Spinal cord (tissue), 10 donors: ENCODE measurements around the gene RIPOR2. TPM values are rescaled to one million over a fixed set of nuclear protein-coding genes. Genes with fewer than 3 reads are reported as not detected.

Experiments
- DNase-seq, 6 donors: peaks; one replicate each; pipeline versions ENCODE4 v3.0.0 to v3.0.0-alpha.2; 2013 to 2015; ENCODE audit warnings: low spot score in 6 of 6, low read depth in 4 of 6
- H3K27ac ChIP-seq: one replicate; pipeline ENCODE4 v1.5.1; 2013; ENCODE audit warnings: low read depth, low read length, control low read depth
- H3K27me3 ChIP-seq: one replicate; pipeline ENCODE4 v1.6.1; 2013; ENCODE audit warnings: low read length; ENCODE audit not compliant: control insufficient read depth, insufficient read depth
- H3K36me3 ChIP-seq: one replicate; pipeline ENCODE4 v1.6.1; 2013; ENCODE audit warnings: low read length; ENCODE audit not compliant: control insufficient read depth, insufficient read depth
- H3K4me1 ChIP-seq: one replicate; pipeline ENCODE4 v1.6.1; 2013; ENCODE audit warnings: low read length; ENCODE audit not compliant: control insufficient read depth, insufficient read depth
- H3K4me3 ChIP-seq: one replicate; pipeline ENCODE4 v1.5.1; 2013; ENCODE audit warnings: low read depth, low read length, control low read depth
- H3K9me3 ChIP-seq: one replicate; pipeline ENCODE4 v1.6.1; 2013; ENCODE audit warnings: low read length; ENCODE audit not compliant: control insufficient read depth, insufficient read depth
- WGBS: methylation state at CpG from one replicate; pipeline ENCODE4 v1.1.5; 2013; ENCODE audit warnings: missing lambda C conversion rate; ENCODE audit not compliant: insufficient coverage; 5-methylcytosine and 5-hydroxymethylcytosine counted together
- polyA plus RNA-seq, 2 donors: library from polyadenylated mRNA; unstranded; fragments of 120-200 nt; gene quantifications; one replicate each; pipeline ENCODE4 v1.2.1, GENCODE V29; 2013; ENCODE audit not compliant: insufficient read length in 2 of 2
- total RNA-seq, 2 donors: library from RNA; depleted of rRNA in 1 of 2; stranded (reverse); fragments of 120-200 nt in 1 of 2; fragments of >200 nt in 1 of 2; gene quantifications; one replicate each; pipeline versions ENCODE4 v1.2.3 to v1.2.4, GENCODE V29; 2013 to 2014
- donor health status: healthy.

RIPOR2 gene
- total and polyA plus RNA-seq, 4 donors, result 25.0 to 34.2 (median 30.9) TPM

DNA sequence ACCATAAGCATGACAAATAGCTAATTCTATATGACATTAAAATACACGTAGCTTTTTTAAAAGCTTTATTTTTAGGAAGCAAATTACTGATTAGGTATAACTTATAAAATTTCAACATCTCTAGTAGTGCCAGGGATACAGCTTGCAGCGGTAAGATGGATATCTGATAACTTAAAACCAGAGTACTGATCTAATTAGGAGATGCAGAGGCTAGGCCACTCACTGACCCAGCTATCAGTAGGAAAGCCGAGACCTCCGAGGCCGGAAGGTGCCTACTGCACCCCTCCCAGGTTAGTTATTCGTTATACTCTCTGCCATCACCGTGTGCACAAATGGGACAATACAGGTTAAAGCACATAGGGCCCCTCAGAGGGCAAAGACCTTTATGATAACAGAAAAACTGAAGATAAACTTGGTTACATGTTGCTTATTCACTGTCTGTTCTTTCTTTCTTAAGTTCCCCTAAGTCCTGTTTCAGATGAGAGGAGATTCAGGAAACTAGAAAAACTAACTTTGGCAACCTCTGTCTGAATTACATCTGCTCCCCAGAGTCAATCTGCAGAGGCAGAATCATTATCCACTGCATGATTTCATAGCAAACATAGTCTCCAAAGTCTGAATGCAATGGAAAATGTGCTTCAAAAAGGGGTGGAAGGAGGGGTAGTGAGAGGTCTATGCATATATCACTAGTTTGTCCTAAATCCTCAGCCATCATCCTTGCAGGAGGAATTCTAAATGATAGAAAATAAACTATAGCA lies 60.8 kb downstream of the RIPOR2 start:
- Histone ChIP-seq H3K27me3 (no peaks in the 10 kb centered on the region), H3K9me3 (no peaks in the 10 kb centered on the region), H3K27ac (no peak overlapping the region), H3K4me3 (no peak overlapping the region), H3K4me1 (no peaks in the 10 kb centered on the region), H3K36me3 (peaks cover 9% of the 10 kb centered on the region)
- DNase-seq, result no peak
- 90% methylated on average over 4 of the region's 7 CpGs for WGBS

- no peaks in the 10 kb centered on the region for H3K4me1 ChIP-seq
- DNase-seq, result no peak
- peaks cover 9% of the 10 kb centered on the region for H3K36me3 ChIP-seq
- H3K27ac ChIP-seq, result no peak overlapping the region
- H3K27me3 ChIP-seq, result no peaks in the 10 kb centered on the region
- no peak overlapping the region for H3K4me3 ChIP-seq
- no peaks in the 10 kb centered on the region for H3K9me3 ChIP-seq
- WGBS, result no CpG with 5 or more reads among the region's 1 CpG
Measured at GRCh38 chr6:24874128-24874527, 61.6 kb downstream of the RIPOR2 start.

DNA sequence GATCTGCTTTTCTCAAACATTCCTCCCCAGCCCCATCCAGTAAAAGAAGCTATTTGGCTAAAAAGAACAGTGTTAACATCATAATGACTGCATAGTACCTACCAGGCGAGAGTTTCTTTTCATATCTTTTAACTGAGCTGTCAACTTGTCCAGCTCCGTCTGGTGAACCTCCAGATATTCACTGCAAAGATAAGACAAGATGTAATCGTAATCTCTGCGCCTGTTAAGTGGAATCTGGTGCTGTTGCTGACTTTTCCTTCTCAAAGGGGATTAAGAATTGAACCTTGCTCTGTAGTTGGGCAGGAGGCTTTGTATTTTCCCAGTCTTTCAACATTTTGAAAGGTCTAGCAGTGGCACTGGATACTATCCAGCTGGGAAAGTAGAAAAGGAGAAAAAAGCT lies 63.0 kb downstream of the RIPOR2 start:
- Histone ChIP-seq H3K36me3 (peaks cover 13% of the 10 kb centered on the region), H3K4me1 (no peaks in the 10 kb centered on the region), H3K27me3 (no peaks in the 10 kb centered on the region), H3K27ac (no peak overlapping the region), H3K9me3 (no peaks in the 10 kb centered on the region), H3K4me3 (no peak overlapping the region)
- peak in 1 of 6 donors; percentile 24 for DNase-seq
- 62% methylated on average over 4 of the region's 4 CpGs for WGBS

GRCh38 chr6:24868765-24869164 lies 67.0 kb downstream of the RIPOR2 start:
- WGBS, result 100% methylated on average over 2 of the region's 4 CpGs
- Histone ChIP-seq H3K4me3 (no peak overlapping the region), H3K4me1 (no peaks in the 10 kb centered on the region), H3K9me3 (no peaks in the 10 kb centered on the region), H3K27ac (no peak overlapping the region), H3K27me3 (no peaks in the 10 kb centered on the region), H3K36me3 (peaks cover 15% of the 10 kb centered on the region)
- no peak for DNase-seq

GRCh38 chr6:24867104-24867703 lies 68.6 kb downstream of the RIPOR2 start:
- H3K4me3 ChIP-seq, result no peak overlapping the region
- DNase-seq, result no peak
- no CpG with 5 or more reads among the region's 3 CpGs for WGBS
- no peaks in the 10 kb centered on the region for H3K4me1 ChIP-seq
- H3K27me3 ChIP-seq, result no peaks in the 10 kb centered on the region
- no peak overlapping the region for H3K27ac ChIP-seq
- H3K36me3 ChIP-seq, result peaks cover 20% of the 10 kb centered on the region
- H3K9me3 ChIP-seq, result no peaks in the 10 kb centered on the region

- peaks cover 19% of the 10 kb centered on the region for H3K36me3 ChIP-seq
- WGBS, result 68% methylated on average over 3 of the region's 6 CpGs
Measured at GRCh38 chr6:24865161-24865560, 70.6 kb downstream of the RIPOR2 start.

DNA sequence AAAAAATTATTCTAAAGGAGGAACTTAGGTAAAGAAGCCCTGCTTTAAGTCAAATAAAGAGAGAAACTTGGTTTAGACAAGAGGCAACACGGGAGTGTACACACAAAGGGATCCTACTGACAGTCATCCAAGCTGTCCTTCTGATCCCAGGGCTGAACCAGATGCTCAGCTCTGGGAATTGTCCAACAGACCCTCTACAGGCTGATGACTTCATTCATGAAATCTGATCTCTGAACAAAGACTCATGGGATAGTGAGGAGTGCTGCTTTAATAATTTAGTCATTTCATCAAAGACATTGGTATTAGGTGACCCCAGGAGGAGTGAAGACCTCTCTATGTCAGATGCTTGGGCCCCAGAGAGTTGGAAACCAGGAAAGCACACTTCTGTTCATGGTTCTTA lies 71.4 kb downstream of the RIPOR2 start:
- no peaks in the 10 kb centered on the region for H3K4me1 ChIP-seq
- WGBS, result 33% methylated on average over 1 of the region's 1 CpG

More at GRCh38 chr6:24865161-24865560, 70.6 kb downstream of the RIPOR2 start:
- H3K27me3 ChIP-seq, result no peaks in the 10 kb centered on the region
- no peaks in the 10 kb centered on the region for H3K4me1 ChIP-seq
- H3K27ac ChIP-seq, result no peak overlapping the region
- DNase-seq, result no peak
- no peak overlapping the region for H3K4me3 ChIP-seq
- H3K9me3 ChIP-seq, result no peaks in the 10 kb centered on the region

DNA sequence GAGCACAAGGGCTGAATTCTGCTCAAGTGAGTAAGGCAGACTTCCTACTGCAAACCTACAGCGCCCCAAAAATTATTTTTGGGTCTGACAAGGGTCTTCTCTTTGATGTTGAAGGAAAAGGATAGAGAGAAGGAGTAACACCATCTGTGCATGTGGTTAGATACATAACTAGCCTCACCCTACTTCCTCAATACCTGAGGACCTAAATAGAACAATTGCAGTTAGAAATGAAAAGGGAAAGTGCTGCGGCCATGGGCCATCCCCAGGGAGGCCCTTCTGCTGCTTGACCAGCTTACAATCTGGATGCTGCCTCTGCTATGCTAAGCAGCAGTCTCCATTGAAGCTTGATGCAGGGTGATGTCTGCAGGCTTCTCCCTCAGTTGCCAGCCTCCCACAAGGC lies 73.8 kb downstream of the RIPOR2 start:
- H3K4me1 ChIP-seq, result no peaks in the 10 kb centered on the region
- H3K9me3 ChIP-seq, result no peaks in the 10 kb centered on the region
- no peak overlapping the region for H3K27ac ChIP-seq
- H3K4me3 ChIP-seq, result no peak overlapping the region
- no peak for DNase-seq
- H3K36me3 ChIP-seq, result peaks cover 19% of the 10 kb centered on the region
- no CpG with 5 or more reads among the region's 2 CpGs for WGBS
- H3K27me3 ChIP-seq, result no peaks in the 10 kb centered on the region

More for the DNA sequence above, 71.4 kb downstream of the RIPOR2 start:
- Histone ChIP-seq H3K27ac (no peak overlapping the region), H3K4me3 (no peak overlapping the region), H3K27me3 (no peaks in the 10 kb centered on the region), H3K9me3 (no peaks in the 10 kb centered on the region), H3K36me3 (peaks cover 19% of the 10 kb centered on the region)
- peak in 1 of 6 donors; percentile 40 for DNase-seq

GRCh38 chr6:24859608-24860200 lies 76.1 kb downstream of the RIPOR2 start:
- 55% methylated on average over 1 of the region's 6 CpGs for WGBS
- H3K36me3 ChIP-seq, result peaks cover 18% of the 10 kb centered on the region
- H3K4me1 ChIP-seq, result peaks cover 10% of the 10 kb centered on the region
- H3K4me3 ChIP-seq, result no peak overlapping the region
- no peaks in the 10 kb centered on the region for H3K27me3 ChIP-seq
- H3K27ac ChIP-seq, result no peak overlapping the region
- H3K9me3 ChIP-seq, result no peaks in the 10 kb centered on the region
- DNase-seq, result peak in 1 of 6 donors; percentile 53
